HCT116 (cell line): ENCODE results near the gene RRBP1. TPM values are rescaled to one million over a fixed set of nuclear protein-coding genes. Genes with fewer than 3 reads are reported as not detected.

Experiments used
- ATAC-seq: fragments of 200-7000 bp; cut with Tn5 transposase; 2 replicates; pipeline ENCODE4 v1.9.1; 2020; ENCODE audit warnings: mild to moderate bottlenecking, moderate library complexity
- BruUV-seq: library from RNA; stranded (reverse); fragments of 400-500 nt; replicated peaks from 2 replicates; lab custom pipeline; 2021; lab: Mats Ljungman, UMichigan
- CTCF ChIA-PET: fragments of 300-600 bp; sonication (Branson Sonifier 250); formaldehyde crosslinking; loops from one replicate; lab custom pipeline; 2021; ENCODE audit warnings: antibody characterized with exemption; lab: Charles Lee
- POLR2A ChIA-PET: fragments of 300-600, 350-600 bp; sonication (Branson Sonifier 250); formaldehyde crosslinking; loops from one replicate; lab custom pipeline; 2021; ENCODE audit warnings: antibody characterized with exemption; lab: Charles Lee
- RAD21 ChIA-PET, 2 experiments: fragments of 300-600 bp; sonication (Branson Sonifier 250); formaldehyde crosslinking; loops; one replicate each; lab custom pipeline; 2023; ENCODE audit warnings: low total read pairs in 2 of 2; ENCODE audit not compliant: uncharacterized antibody in 2 of 2, unreplicated experiment in 2 of 2, low non-redundant PET in 1 of 2; lab: Charles Lee
- DNase-seq: peaks from one replicate; pipeline ENCODE4 v3.0.0-alpha.2; 2010; ENCODE audit warnings: low read depth, low spot score
- H2AFZ ChIP-seq: fragments of 200-600 bp; shearing (Covaris generic), sonication (generic); 2 replicates; pipeline ENCODE4 v1.6.1; 2017; ENCODE audit warnings: low read depth, mixed run types, mixed read lengths, antibody characterized with exemption, low read length; ENCODE audit not compliant: poor library complexity, severe bottlenecking
- H3K27ac ChIP-seq: 2 replicates; pipeline ENCODE4 v1.5.1; 2012; ENCODE audit warnings: low read depth, low read length
- H3K27me3 ChIP-seq: fragments of 200-600 bp; sonication (generic); 2 replicates; pipeline ENCODE4 v1.6.1; 2016; ENCODE audit warnings: mixed run types, low read length, mixed read lengths; ENCODE audit not compliant: insufficient read depth
- H3K36me3 ChIP-seq, 2 experiments: fragments of 200-500 bp in 1 of 2; fragments of 200-600 bp in 1 of 2; sonication (Bioruptor generic) in 1 of 2; sonication (generic) in 1 of 2; 2 replicates each; pipeline versions ENCODE4 v1.5.1 to v1.6.1; 2014 to 2016; ENCODE audit warnings: low read length in 2 of 2, inconsistent platforms in 1 of 2, mixed read lengths in 1 of 2, mixed run types in 1 of 2; ENCODE audit not compliant: insufficient read depth in 2 of 2, control insufficient read depth in 1 of 2
- H3K4me1 ChIP-seq, 2 experiments: fragments of 200-600 bp in 1 of 2; sonication (generic) in 1 of 2; 2 replicates each; pipeline versions ENCODE4 v1.5.1 to v1.6.1; 2012 to 2017; ENCODE audit warnings: low read length in 2 of 2, inconsistent platforms in 1 of 2, mild to moderate bottlenecking in 1 of 2, mixed read lengths in 1 of 2, mixed run types in 1 of 2, moderate library complexity in 1 of 2; ENCODE audit not compliant: insufficient read depth in 2 of 2, control insufficient read depth in 1 of 2
- H3K4me2 ChIP-seq: fragments of 200-600 bp; sonication (generic); 2 replicates; pipeline ENCODE4 v1.6.1; 2017; ENCODE audit warnings: mixed run types, low read length, mixed read lengths
- H3K4me3 ChIP-seq, 2 experiments: fragments of 200-600 bp in 1 of 2; sonication (generic) in 1 of 2; replicated peaks in 1 of 2; 2 replicates each; pipeline ENCODE4 v1.5.1; 2011 to 2016; ENCODE audit warnings: low read length in 2 of 2, control low read depth in 1 of 2, low read depth in 1 of 2, mild to moderate bottlenecking in 1 of 2, mixed read lengths in 1 of 2, mixed run types in 1 of 2
- H3K79me2 ChIP-seq: fragments of 200-600 bp; sonication (generic); 2 replicates; pipeline ENCODE4 v1.6.1; 2017; ENCODE audit warnings: mild to moderate bottlenecking, mixed run types, low read length, moderate library complexity, mixed read lengths; ENCODE audit not compliant: insufficient read depth
- H3K9ac ChIP-seq: fragments of 200-600 bp; sonication (generic); 2 replicates; pipeline ENCODE4 v1.6.1; 2016; ENCODE audit warnings: low read length, mixed read lengths
- H3K9me2 ChIP-seq: fragments of 200-600 bp; sonication (generic), shearing (Covaris generic); 2 replicates; pipeline ENCODE4 v1.6.1; 2017; ENCODE audit warnings: mixed run types, mild to moderate bottlenecking, moderate library complexity; ENCODE audit not compliant: insufficient read depth
- H3K9me3 ChIP-seq, 2 experiments: fragments of 200-500 bp in 1 of 2; fragments of 200-600 bp in 1 of 2; sonication (Bioruptor generic) in 1 of 2; sonication (generic) in 1 of 2; 2 replicates each; pipeline ENCODE4 v1.6.1; 2014 to 2017; ENCODE audit warnings: low read length in 2 of 2, mixed read lengths in 2 of 2, inconsistent platforms in 1 of 2, low read depth in 1 of 2, mild to moderate bottlenecking in 1 of 2, mixed run types in 1 of 2, moderate library complexity in 1 of 2; ENCODE audit not compliant: control insufficient read depth in 1 of 2, insufficient read depth in 1 of 2
- H4K20me1 ChIP-seq: fragments of 200-600 bp; sonication (generic), shearing (Covaris generic); 2 replicates; pipeline ENCODE4 v1.6.1; 2017; ENCODE audit warnings: mixed run types, mild to moderate bottlenecking, moderate library complexity; ENCODE audit not compliant: insufficient read depth
- ELF1 ChIP-seq: IDR thresholded peaks from 2 replicates; pipeline ENCODE4 v1.6.1; 2012; ENCODE audit warnings: low read depth, borderline replicate concordance
- EZH2 ChIP-seq: fragments of 200-600 bp; sonication (generic); IDR thresholded peaks from 2 replicates; pipeline ENCODE4 v1.6.1; 2017; ENCODE audit warnings: antibody characterized with exemption, mixed run types
- FOSL1 ChIP-seq: IDR thresholded peaks from 2 replicates; pipeline ENCODE4 v1.6.1; 2012; ENCODE audit warnings: low read depth
- JUND ChIP-seq: IDR thresholded peaks from 2 replicates; pipeline ENCODE4 v1.6.1; 2012
- POLR2AphosphoS5 ChIP-seq: IDR thresholded peaks from 2 replicates; pipeline ENCODE4 v1.6.1; 2011; ENCODE audit warnings: mild to moderate bottlenecking, low read depth, low read length, moderate library complexity
- SRF ChIP-seq: IDR thresholded peaks from 2 replicates; pipeline ENCODE4 v1.6.1; 2012; ENCODE audit warnings: low read depth
- ZNF274 ChIP-seq: fragments of 200-500 bp; sonication (Bioruptor generic); IDR thresholded peaks from 2 replicates; pipeline ENCODE4 v1.6.1; 2014; ENCODE audit warnings: mild to moderate bottlenecking, low read depth, low read length, inconsistent platforms
- intact Hi-C: fragments of 100-400 bp; cut with micrococcal nuclease; formaldehyde crosslinking; loops from 2 replicates; pipeline ENCODE4 v1.10.0; 2022
- total RNA-seq: library from RNA; stranded (reverse); gene quantifications from one replicate; pipeline ENCODE4 v1.2.1, GENCODE V29; 2021; ENCODE audit not compliant: unreplicated experiment
- TF ChIP-seq, protein P1 (sequence below): IDR thresholded peaks from 2 replicates; pipeline ENCODE4 v1.6.1; 2011; ENCODE audit warnings: mild to moderate bottlenecking, low read length, moderate library complexity; ENCODE audit not compliant: insufficient replicate concordance; ENCODE audit errors: extremely low read depth
- TF ChIP-seq, protein P2 (sequence below): IDR thresholded peaks from 2 replicates; pipeline ENCODE4 v1.6.1; 2012; ENCODE audit warnings: low read depth
- TF ChIP-seq, protein P3 (sequence below): IDR thresholded peaks from 2 replicates; pipeline ENCODE4 v1.6.1; 2012

Gene RRBP1
- total RNA-seq, 1 experiment from 2014 or later: 123 TPM

DNA sequence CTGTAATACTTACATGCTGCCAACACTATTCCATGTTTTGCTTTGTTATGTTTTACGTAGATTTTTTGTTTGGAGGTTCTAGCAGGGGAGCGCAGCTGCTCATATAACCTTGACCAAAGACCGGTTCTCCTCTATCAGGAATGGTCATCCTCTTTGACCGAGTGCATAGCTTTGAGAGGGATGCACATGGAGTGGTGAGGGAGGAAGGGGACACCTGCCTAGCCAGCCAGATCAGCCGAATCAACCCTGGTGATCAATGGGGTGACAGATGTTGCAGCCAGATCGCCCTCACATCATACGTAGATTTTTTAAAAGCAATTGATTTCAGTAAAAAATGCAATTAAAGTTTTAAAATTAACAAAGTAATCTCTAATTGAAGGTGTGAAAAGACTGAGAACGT, 105.8 kb downstream of the RRBP1 start:
- Histone ChIP-seq H3K27ac (no peak overlapping the region), H3K36me3 (peaks cover 0 to 6% of the 10 kb centered on the region in 2 experiments; a peak in 2 of 4 replicates), H4K20me1 (peaks cover 30% of the 10 kb centered on the region; the same call in 1 of the 2 replicates), H3K4me1 (peaks cover 26 to 47% of the 10 kb centered on the region in 2 experiments), H3K4me2 (no peak overlapping the region), H3K9me2 (no peaks in the 10 kb centered on the region)
- ATAC-seq: no peak
- intact Hi-C loops: no loop called here
- DNase-seq: no peak
- CTCF ChIA-PET: no interaction called here
- TF ChIP-seq, protein P1, sequence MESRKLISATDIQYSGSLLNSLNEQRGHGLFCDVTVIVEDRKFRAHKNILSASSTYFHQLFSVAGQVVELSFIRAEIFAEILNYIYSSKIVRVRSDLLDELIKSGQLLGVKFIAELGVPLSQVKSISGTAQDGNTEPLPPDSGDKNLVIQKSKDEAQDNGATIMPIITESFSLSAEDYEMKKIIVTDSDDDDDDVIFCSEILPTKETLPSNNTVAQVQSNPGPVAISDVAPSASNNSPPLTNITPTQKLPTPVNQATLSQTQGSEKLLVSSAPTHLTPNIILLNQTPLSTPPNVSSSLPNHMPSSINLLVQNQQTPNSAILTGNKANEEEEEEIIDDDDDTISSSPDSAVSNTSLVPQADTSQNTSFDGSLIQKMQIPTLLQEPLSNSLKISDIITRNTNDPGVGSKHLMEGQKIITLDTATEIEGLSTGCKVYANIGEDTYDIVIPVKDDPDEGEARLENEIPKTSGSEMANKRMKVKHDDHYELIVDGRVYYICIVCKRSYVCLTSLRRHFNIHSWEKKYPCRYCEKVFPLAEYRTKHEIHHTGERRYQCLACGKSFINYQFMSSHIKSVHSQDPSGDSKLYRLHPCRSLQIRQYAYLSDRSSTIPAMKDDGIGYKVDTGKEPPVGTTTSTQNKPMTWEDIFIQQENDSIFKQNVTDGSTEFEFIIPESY: no peak
- no peak for TF ChIP-seq ZNF274
- no peak for TF ChIP-seq JUND
- no peak for TF ChIP-seq POLR2AphosphoS5
- TF ChIP-seq, protein P2, sequence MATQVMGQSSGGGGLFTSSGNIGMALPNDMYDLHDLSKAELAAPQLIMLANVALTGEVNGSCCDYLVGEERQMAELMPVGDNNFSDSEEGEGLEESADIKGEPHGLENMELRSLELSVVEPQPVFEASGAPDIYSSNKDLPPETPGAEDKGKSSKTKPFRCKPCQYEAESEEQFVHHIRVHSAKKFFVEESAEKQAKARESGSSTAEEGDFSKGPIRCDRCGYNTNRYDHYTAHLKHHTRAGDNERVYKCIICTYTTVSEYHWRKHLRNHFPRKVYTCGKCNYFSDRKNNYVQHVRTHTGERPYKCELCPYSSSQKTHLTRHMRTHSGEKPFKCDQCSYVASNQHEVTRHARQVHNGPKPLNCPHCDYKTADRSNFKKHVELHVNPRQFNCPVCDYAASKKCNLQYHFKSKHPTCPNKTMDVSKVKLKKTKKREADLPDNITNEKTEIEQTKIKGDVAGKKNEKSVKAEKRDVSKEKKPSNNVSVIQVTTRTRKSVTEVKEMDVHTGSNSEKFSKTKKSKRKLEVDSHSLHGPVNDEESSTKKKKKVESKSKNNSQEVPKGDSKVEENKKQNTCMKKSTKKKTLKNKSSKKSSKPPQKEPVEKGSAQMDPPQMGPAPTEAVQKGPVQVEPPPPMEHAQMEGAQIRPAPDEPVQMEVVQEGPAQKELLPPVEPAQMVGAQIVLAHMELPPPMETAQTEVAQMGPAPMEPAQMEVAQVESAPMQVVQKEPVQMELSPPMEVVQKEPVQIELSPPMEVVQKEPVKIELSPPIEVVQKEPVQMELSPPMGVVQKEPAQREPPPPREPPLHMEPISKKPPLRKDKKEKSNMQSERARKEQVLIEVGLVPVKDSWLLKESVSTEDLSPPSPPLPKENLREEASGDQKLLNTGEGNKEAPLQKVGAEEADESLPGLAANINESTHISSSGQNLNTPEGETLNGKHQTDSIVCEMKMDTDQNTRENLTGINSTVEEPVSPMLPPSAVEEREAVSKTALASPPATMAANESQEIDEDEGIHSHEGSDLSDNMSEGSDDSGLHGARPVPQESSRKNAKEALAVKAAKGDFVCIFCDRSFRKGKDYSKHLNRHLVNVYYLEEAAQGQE: no peak
- no peak for TF ChIP-seq FOSL1
- TF ChIP-seq, protein P3, sequence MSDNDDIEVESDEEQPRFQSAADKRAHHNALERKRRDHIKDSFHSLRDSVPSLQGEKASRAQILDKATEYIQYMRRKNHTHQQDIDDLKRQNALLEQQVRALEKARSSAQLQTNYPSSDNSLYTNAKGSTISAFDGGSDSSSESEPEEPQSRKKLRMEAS: no peak
- TF ChIP-seq ELF1: no peak
- TF ChIP-seq EZH2: no peak
- TF ChIP-seq SRF: no peak
- TF ChIP-seq, all 23 proteins: peak for 0
- ChIA-PET POLR2A (interaction anchor here (1.8 kb wide), 1 partner anchor 18 kb away, joined by 9 read pairs; no protein-coding TSS in a partner anchor), RAD21 (no interaction called here)
- Histone ChIP-seq H3K27me3 (no peaks in the 10 kb centered on the region), H3K9me3 (no peaks in the 10 kb centered on the region), H2AFZ (no peak overlapping the region), H3K79me2 (peaks cover 100% of the 10 kb centered on the region), H3K9ac (no peak overlapping the region), H3K4me3 (no peak overlapping the region)
- no TSS peak for BruUV-seq
